ENCODE measurements around the gene TP53I11. TPM values are rescaled to one million over a fixed set of nuclear protein-coding genes. Genes with fewer than 3 reads are reported as not detected.

Gene TP53I11
- total and polyA plus RNA-seq, 2 of the 13 experiments (the other 11 are each of a cell fraction or from before 2014, with no cell fraction given): not detected

DNA sequence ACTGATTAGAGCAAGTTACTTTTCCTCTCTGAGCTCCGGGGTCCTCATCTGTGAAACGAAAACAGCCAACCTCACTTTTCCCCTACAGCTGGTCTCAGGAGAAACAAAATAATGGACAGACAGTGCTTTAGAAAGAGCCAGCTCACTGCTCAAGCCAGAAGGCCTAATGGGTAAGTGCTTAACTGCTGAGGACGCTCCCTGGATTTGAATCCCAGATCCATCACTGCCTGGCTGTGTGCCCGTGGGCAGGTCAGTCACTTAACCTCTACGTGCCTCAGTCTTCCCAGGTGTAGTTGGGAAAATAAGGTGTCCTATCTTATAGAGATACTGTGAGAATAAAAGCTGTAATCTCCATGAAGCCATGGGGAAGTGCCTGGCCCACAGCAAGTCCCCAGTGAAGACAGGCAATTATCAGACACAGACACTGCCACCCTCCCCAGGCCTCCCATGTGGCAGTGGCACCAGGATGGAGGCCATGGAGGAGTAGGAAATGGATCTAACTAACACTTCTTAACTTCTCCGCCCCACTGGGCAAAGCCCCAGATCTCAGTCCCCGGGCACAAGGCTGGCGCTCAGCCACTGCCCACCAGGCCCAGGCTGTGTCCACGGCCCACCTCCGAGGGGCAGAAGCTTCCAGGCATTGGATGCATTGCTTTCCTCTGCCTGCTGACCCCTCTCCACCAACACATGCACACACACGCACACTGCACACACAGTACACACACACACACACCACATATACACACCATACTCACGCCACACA is 9.2 kb downstream of the TP53I11 start:
- no peak overlapping the region for H3K4me2 ChIP-seq (ENCODE audit: low read depth, low read length)
- H3K27me3 ChIP-seq (ENCODE audit: control insufficient read depth in 1 of 2, insufficient read depth in 2 of 2, low read length in 2 of 2): peaks cover 5 to 38% of the 10 kb centered on the region in 2 experiments; a peak in 3 of 5 replicates
- H3K27ac ChIP-seq (ENCODE audit: extremely low read length, insufficient read depth, low read length): no peak overlapping the region
- no peaks in the 10 kb centered on the region for H3K9me3 ChIP-seq (ENCODE audit: low read length)
- no peak overlapping the region for H2AFZ ChIP-seq (ENCODE audit: low read length)
- BruUV-seq (replicated peaks): no TSS peak
- DNase-seq (ENCODE audit: low spot score) (no peak), FAIRE-seq (no peak), ATAC-seq (no peak)
- ChIA-PET POLR2A (no interaction called here), CTCF (ENCODE audit: low intra/inter-chr PET ratio, low total read pairs) (no interaction called here)
- in situ Hi-C loops (cut with HindIII; ENCODE audit: extremely low pct_ligation_motif_present, low pct_unique_long_range_greater_than_20kb): no loop called here
- H3K9ac ChIP-seq (ENCODE audit: insufficient read depth, low read depth, low read length): no peak overlapping the region
- H3K4me3 ChIP-seq (replicated peaks in 1 of 3; ENCODE audit: insufficient read depth in 1 of 3, low read depth in 2 of 3, low read length in 3 of 3): no peak overlapping the region
- 28% methylated on average over 9 of the region's 12 CpGs for WGBS (ENCODE audit: low lambda C conversion rate)
- no peaks in the 10 kb centered on the region for H3K79me2 ChIP-seq (ENCODE audit: insufficient read depth, low read length)
- intact Hi-C loops (cut with micrococcal nuclease; ENCODE audit: unreplicated experiment): no loop called here
- no peaks in the 10 kb centered on the region for H3K36me3 ChIP-seq (replicated peaks in 1 of 2; ENCODE audit: control insufficient read depth in 1 of 2, insufficient read depth in 2 of 2, low read length in 2 of 2)
- H4K20me1 ChIP-seq (ENCODE audit: insufficient read depth, low read length): no peaks in the 10 kb centered on the region
- no peaks in the 10 kb centered on the region for H3K4me1 ChIP-seq (ENCODE audit: insufficient read depth, low read length)
- TF ChIP-seq LBX2 (CRISPR knock-in tag; IDR thresholded peaks at IDR 0.05; ENCODE audit: borderline replicate concordance): no peak
- TF ChIP-seq RXRB (CRISPR knock-in tag; IDR thresholded peaks at IDR 0.05; ENCODE audit: borderline replicate concordance): no peak
- TF ChIP-seq REST (IDR thresholded peaks at IDR 0.05; ENCODE audit: borderline replicate concordance in 1 of 2, low read depth in 1 of 2, low read length in 2 of 2): no peak
- TF ChIP-seq TFE3 (CRISPR knock-in tag; IDR thresholded peaks at IDR 0.05): no peak
- no peak for TF ChIP-seq LCORL (IDR thresholded peaks at IDR 0.05)
- TF ChIP-seq LCORL (CRISPR knock-in tag; IDR thresholded peaks at IDR 0.05): no peak
- TF ChIP-seq U2AF2 (IDR thresholded peaks at IDR 0.05; ENCODE audit: low read depth, low read length): no peak
- TF ChIP-seq EHMT2 (IDR thresholded peaks at IDR 0.05; ENCODE audit: borderline replicate concordance, low read depth, low read length): no peak
- TF ChIP-seq ZBTB42 (CRISPR knock-in tag; IDR thresholded peaks at IDR 0.05): no peak
- TF ChIP-seq RAD51 (IDR thresholded peaks at IDR 0.05; ENCODE audit: borderline replicate concordance): no peak
- TF ChIP-seq ZNF710 (CRISPR knock-in tag; IDR thresholded peaks at IDR 0.05; ENCODE audit: borderline replicate concordance): no peak
- no peak for TF ChIP-seq MXI1 (IDR thresholded peaks at IDR 0.05; ENCODE audit: borderline replicate concordance, low read depth, low read length)
- TF ChIP-seq, protein P1, sequence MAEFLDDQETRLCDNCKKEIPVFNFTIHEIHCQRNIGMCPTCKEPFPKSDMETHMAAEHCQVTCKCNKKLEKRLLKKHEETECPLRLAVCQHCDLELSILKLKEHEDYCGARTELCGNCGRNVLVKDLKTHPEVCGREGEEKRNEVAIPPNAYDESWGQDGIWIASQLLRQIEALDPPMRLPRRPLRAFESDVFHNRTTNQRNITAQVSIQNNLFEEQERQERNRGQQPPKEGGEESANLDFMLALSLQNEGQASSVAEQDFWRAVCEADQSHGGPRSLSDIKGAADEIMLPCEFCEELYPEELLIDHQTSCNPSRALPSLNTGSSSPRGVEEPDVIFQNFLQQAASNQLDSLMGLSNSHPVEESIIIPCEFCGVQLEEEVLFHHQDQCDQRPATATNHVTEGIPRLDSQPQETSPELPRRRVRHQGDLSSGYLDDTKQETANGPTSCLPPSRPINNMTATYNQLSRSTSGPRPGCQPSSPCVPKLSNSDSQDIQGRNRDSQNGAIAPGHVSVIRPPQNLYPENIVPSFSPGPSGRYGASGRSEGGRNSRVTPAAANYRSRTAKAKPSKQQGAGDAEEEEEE (CRISPR knock-in tag; IDR thresholded peaks at IDR 0.05; ENCODE audit: borderline replicate concordance): no peak
- TF ChIP-seq RFX1 (IDR thresholded peaks at IDR 0.05): no peak
- no peak for TF ChIP-seq TCF7L2 (IDR thresholded peaks at IDR 0.05; ENCODE audit: low read depth, low read length)

Measured in HepG2 (cell line).